ENCODE results near the gene LRAT. TPM values are rescaled to one million over a fixed set of nuclear protein-coding genes. Genes with fewer than 3 reads are reported as not detected.
"Not testable (repeated sequence)": the region's sequence is repeated elsewhere in the genome, so short reads cannot be mapped to it uniquely, and the experiment has no call there.

The LRAT gene
- not detected in 2 replicates for total RNA-seq

- Mint-ChIP-seq H3K36me3 (ENCODE audit: low read depth) (no peaks in the 10 kb centered on the region), H3K9me3 (no peaks in the 10 kb centered on the region), H3K27ac (no peak within 1 kb of the TSS), H3K4me1 (ENCODE audit: low read depth) (peaks cover 12% of the 10 kb centered on the region), H3K27me3 (ENCODE audit: insufficient read depth) (peaks cover 63% of the 10 kb centered on the region), H3K4me3 (peak within 1 kb of the TSS; percentile 85)
- intact Hi-C loops (cut with micrococcal nuclease), result loop anchor here (1.0 to 10.0 kb wide), 5 partner anchors 189 to 952 kb away; partner anchors contain the start of genes DCHS2, GUCY1A1, MAP9 and PLRG1
- peak; percentile 45 for DNase-seq (ENCODE audit: low spot score)
Observed at GRCh38 chr4:154743683-154744340, at the start of gene LRAT. LRAT (plus strand) TSS chr4:154744000; CDS start chr4:154744327, 327 bp downstream.

- Mint-ChIP-seq H3K4me3 (no peak overlapping the region), H3K36me3 (ENCODE audit: low read depth) (no peaks in the 10 kb centered on the region), H3K27me3 (ENCODE audit: insufficient read depth) (peaks cover 10% of the 10 kb centered on the region), H3K9me3 (no peaks in the 10 kb centered on the region), H3K27ac (no peak overlapping the region), H3K4me1 (ENCODE audit: low read depth) (no peaks in the 10 kb centered on the region)
- no peak for DNase-seq (ENCODE audit: low spot score)
- intact Hi-C loops (cut with micrococcal nuclease), result no loop called here
Observed at GRCh38 chr4:154707877-154708276, 35.9 kb upstream of the LRAT start.

- DNase-seq (ENCODE audit: low spot score), result no peak
- no peak overlapping the region for H3K4me3 Mint-ChIP-seq
- H3K9me3 Mint-ChIP-seq, result no peaks in the 10 kb centered on the region
- no peak overlapping the region for H3K27ac Mint-ChIP-seq
- intact Hi-C loops (cut with micrococcal nuclease), result no loop called here
- no peaks in the 10 kb centered on the region for H3K4me1 Mint-ChIP-seq (ENCODE audit: low read depth)
- H3K27me3 Mint-ChIP-seq (ENCODE audit: insufficient read depth), result peaks cover 9% of the 10 kb centered on the region
- H3K36me3 Mint-ChIP-seq (ENCODE audit: low read depth), result no peaks in the 10 kb centered on the region
Observed at GRCh38 chr4:154709550-154709949, 34.2 kb upstream of the LRAT start.

- H3K4me1 Mint-ChIP-seq (ENCODE audit: low read depth), result no peaks in the 10 kb centered on the region
- peaks cover 15% of the 10 kb centered on the region for H3K27me3 Mint-ChIP-seq (ENCODE audit: insufficient read depth)
- no peak overlapping the region for H3K4me3 Mint-ChIP-seq
- intact Hi-C loops (cut with micrococcal nuclease), result no loop called here
- no peaks in the 10 kb centered on the region for H3K36me3 Mint-ChIP-seq (ENCODE audit: low read depth)
- no peak for DNase-seq (ENCODE audit: low spot score)
- H3K9me3 Mint-ChIP-seq, result no peaks in the 10 kb centered on the region
- no peak overlapping the region for H3K27ac Mint-ChIP-seq
Observed at GRCh38 chr4:154711522-154711921, 32.3 kb upstream of the LRAT start.

- H3K36me3 Mint-ChIP-seq (ENCODE audit: low read depth), result no peaks in the 10 kb centered on the region
- no peaks in the 10 kb centered on the region for H3K9me3 Mint-ChIP-seq
- peaks cover 15% of the 10 kb centered on the region for H3K27me3 Mint-ChIP-seq (ENCODE audit: insufficient read depth)
- intact Hi-C loops (cut with micrococcal nuclease), result no loop called here
- no peak overlapping the region for H3K4me3 Mint-ChIP-seq
- H3K4me1 Mint-ChIP-seq (ENCODE audit: low read depth), result peaks cover 12% of the 10 kb centered on the region
- no peak for DNase-seq (ENCODE audit: low spot score)
- H3K27ac Mint-ChIP-seq, result no peak overlapping the region
Observed at GRCh38 chr4:154714339-154715040, 29.3 kb upstream of the LRAT start.

GRCh38 chr4:154719087-154719486, 24.7 kb upstream of the LRAT start:
- Mint-ChIP-seq H3K9me3 (no peaks in the 10 kb centered on the region), H3K4me3 (no peak overlapping the region), H3K27me3 (ENCODE audit: insufficient read depth) (peaks cover 8% of the 10 kb centered on the region), H3K4me1 (ENCODE audit: low read depth) (peaks cover 19% of the 10 kb centered on the region), H3K27ac (no peak overlapping the region), H3K36me3 (ENCODE audit: low read depth) (no peaks in the 10 kb centered on the region)
- intact Hi-C loops (cut with micrococcal nuclease), result no loop called here
- no peak for DNase-seq (ENCODE audit: low spot score)

- H3K4me1 Mint-ChIP-seq (ENCODE audit: low read depth), result peaks cover 19% of the 10 kb centered on the region
- DNase-seq (ENCODE audit: low spot score), result no peak
Observed at GRCh38 chr4:154720123-154720522, 23.7 kb upstream of the LRAT start.

GRCh38 chr4:154720618-154721267, 23.1 kb upstream of the LRAT start:
- no peaks in the 10 kb centered on the region for H3K36me3 Mint-ChIP-seq (ENCODE audit: low read depth)
- H3K9me3 Mint-ChIP-seq, result no peaks in the 10 kb centered on the region
- peaks cover 19% of the 10 kb centered on the region for H3K4me1 Mint-ChIP-seq (ENCODE audit: low read depth)
- no peak for DNase-seq (ENCODE audit: low spot score)
- no peak overlapping the region for H3K27ac Mint-ChIP-seq
- intact Hi-C loops (cut with micrococcal nuclease), result no loop called here
- no peak overlapping the region for H3K4me3 Mint-ChIP-seq
- H3K27me3 Mint-ChIP-seq (ENCODE audit: insufficient read depth), result peaks cover 7% of the 10 kb centered on the region

More at GRCh38 chr4:154720123-154720522, 23.7 kb upstream of the LRAT start:
- H3K27ac Mint-ChIP-seq, result no peak overlapping the region
- H3K4me3 Mint-ChIP-seq, result no peak overlapping the region
- intact Hi-C loops (cut with micrococcal nuclease), result no loop called here
- no peaks in the 10 kb centered on the region for H3K36me3 Mint-ChIP-seq (ENCODE audit: low read depth)
- H3K9me3 Mint-ChIP-seq, result no peaks in the 10 kb centered on the region
- H3K27me3 Mint-ChIP-seq (ENCODE audit: insufficient read depth), result peaks cover 8% of the 10 kb centered on the region

GRCh38 chr4:154722262-154722661, 21.5 kb upstream of the LRAT start:
- DNase-seq (ENCODE audit: low spot score), result no peak
- H3K4me3 Mint-ChIP-seq, result no peak overlapping the region
- peaks cover 5% of the 10 kb centered on the region for H3K27me3 Mint-ChIP-seq (ENCODE audit: insufficient read depth)
- H3K4me1 Mint-ChIP-seq (ENCODE audit: low read depth), result peaks cover 19% of the 10 kb centered on the region
- no peaks in the 10 kb centered on the region for H3K36me3 Mint-ChIP-seq (ENCODE audit: low read depth)
- intact Hi-C loops (cut with micrococcal nuclease), result no loop called here
- H3K9me3 Mint-ChIP-seq, result no peaks in the 10 kb centered on the region
- H3K27ac Mint-ChIP-seq, result no peak overlapping the region

- H3K27ac Mint-ChIP-seq; intact Hi-C loops (cut with micrococcal nuclease); H3K36me3 Mint-ChIP-seq (ENCODE audit: low read depth); H3K9me3 Mint-ChIP-seq; DNase-seq (ENCODE audit: low spot score); H3K4me3 Mint-ChIP-seq: not testable (repeated sequence)
- Mint-ChIP-seq H3K27me3 (ENCODE audit: insufficient read depth) (peaks cover 11% of the 10 kb centered on the region), H3K4me1 (ENCODE audit: low read depth) (peaks cover 16% of the 10 kb centered on the region)
Observed at GRCh38 chr4:154723601-154724000, 20.2 kb upstream of the LRAT start.

- DNase-seq (ENCODE audit: low spot score), result no peak
- H3K27ac Mint-ChIP-seq, result no peak overlapping the region
- no peaks in the 10 kb centered on the region for H3K4me1 Mint-ChIP-seq (ENCODE audit: low read depth)
- no peaks in the 10 kb centered on the region for H3K9me3 Mint-ChIP-seq
- peaks cover 16% of the 10 kb centered on the region for H3K27me3 Mint-ChIP-seq (ENCODE audit: insufficient read depth)
- no peak overlapping the region for H3K4me3 Mint-ChIP-seq
- intact Hi-C loops (cut with micrococcal nuclease), result no loop called here
- no peaks in the 10 kb centered on the region for H3K36me3 Mint-ChIP-seq (ENCODE audit: low read depth)
Observed at GRCh38 chr4:154727540-154727939, 16.3 kb upstream of the LRAT start.

- peaks cover 17% of the 10 kb centered on the region for H3K27me3 Mint-ChIP-seq (ENCODE audit: insufficient read depth)
- intact Hi-C loops (cut with micrococcal nuclease), result no loop called here
Observed at GRCh38 chr4:154731756-154732155, 12.0 kb upstream of the LRAT start.

GRCh38 chr4:154732669-154733068, 11.1 kb upstream of the LRAT start:
- intact Hi-C loops (cut with micrococcal nuclease), result no loop called here
- Mint-ChIP-seq H3K27ac (no peak overlapping the region), H3K9me3 (no peaks in the 10 kb centered on the region), H3K27me3 (ENCODE audit: insufficient read depth) (peaks cover 12% of the 10 kb centered on the region), H3K36me3 (ENCODE audit: low read depth) (no peaks in the 10 kb centered on the region), H3K4me3 (no peak overlapping the region), H3K4me1 (ENCODE audit: low read depth) (no peaks in the 10 kb centered on the region)
- DNase-seq (ENCODE audit: low spot score), result no peak

More at GRCh38 chr4:154731756-154732155, 12.0 kb upstream of the LRAT start:
- Mint-ChIP-seq H3K4me1 (ENCODE audit: low read depth) (no peaks in the 10 kb centered on the region), H3K27ac (no peak overlapping the region), H3K4me3 (no peak overlapping the region), H3K36me3 (ENCODE audit: low read depth) (no peaks in the 10 kb centered on the region), H3K9me3 (no peaks in the 10 kb centered on the region)
- DNase-seq (ENCODE audit: low spot score), result no peak
